HepG2 (cell line): ENCODE data around the gene WNK2. TPM values are rescaled to one million over a fixed set of nuclear protein-coding genes. Genes with fewer than 3 reads are reported as not detected.
A peak's percentile ranks its signal among the peaks of the same experiment; 100 is the strongest.

ENCODE experiments used
- ATF7 ChIP-seq, 2 experiments: fragments of 450-650 bp in 1 of 2; sonication (generic) in 1 of 2; formaldehyde crosslinking in 1 of 2; IDR thresholded peaks; 2 replicates each; pipeline versions ENCODE4 v1.4.0 to v1.6.1; 2016 to 2020; ENCODE audit warnings: antibody characterized with exemption in 1 of 2, mild to moderate bottlenecking in 1 of 2, missing genetic modification reagents in 1 of 2
- DNMT1 ChIP-seq: sonication (generic); formaldehyde crosslinking; IDR thresholded peaks from 2 replicates; pipeline ENCODE4 v1.5.1; 2020; ENCODE audit warnings: mild to moderate bottlenecking, missing genetic modification reagents
- FOXO4 ChIP-seq: sonication (generic); formaldehyde crosslinking; conservative IDR thresholded peaks from 2 replicates; pipeline ENCODE4 v1.8.1; 2023; ENCODE audit warnings: missing genetic modification reagents
- GZF1 ChIP-seq: sonication (generic); formaldehyde crosslinking; IDR thresholded peaks from 2 replicates; pipeline ENCODE4 v1.5.1; 2020; ENCODE audit warnings: mild to moderate bottlenecking, missing genetic modification reagents
- HNRNPH1 ChIP-seq: fragments of 200-400 bp; formaldehyde crosslinking; optimal IDR thresholded peaks from 2 replicates; pipeline ENCODE3; 2017; ENCODE audit warnings: mild to moderate bottlenecking, low read depth, low read length
- LBX2 ChIP-seq: sonication (generic); formaldehyde crosslinking; IDR thresholded peaks from 2 replicates; pipeline ENCODE4 v1.5.0; 2020; ENCODE audit warnings: missing genetic modification reagents, mild to moderate bottlenecking, borderline replicate concordance
- MAX ChIP-seq: IDR thresholded peaks from 2 replicates; pipeline ENCODE4 v1.6.1; 2012; ENCODE audit warnings: inconsistent platforms
- SIN3A ChIP-seq: IDR thresholded peaks from 2 replicates; pipeline ENCODE4 v1.6.1; 2011; ENCODE audit warnings: low read depth, mild to moderate bottlenecking, control low read depth, low read length, borderline replicate concordance
- SMAD3 ChIP-seq: sonication (generic); formaldehyde crosslinking; IDR thresholded peaks from 2 replicates; pipeline ENCODE4 v1.4.0; 2020; ENCODE audit warnings: missing genetic modification reagents
- XBP1 ChIP-seq: sonication (generic); formaldehyde crosslinking; IDR thresholded peaks from 2 replicates; pipeline ENCODE4 v1.5.0; 2020; ENCODE audit warnings: missing genetic modification reagents
- ZBTB42 ChIP-seq: sonication (generic); formaldehyde crosslinking; IDR thresholded peaks from 2 replicates; pipeline ENCODE4 v1.5.0; 2020; ENCODE audit warnings: mild to moderate bottlenecking, missing genetic modification reagents
- ZBTB46 ChIP-seq: sonication (generic); formaldehyde crosslinking; IDR thresholded peaks from 2 replicates; pipeline ENCODE4 v1.4.0; 2020; ENCODE audit warnings: mild to moderate bottlenecking, missing genetic modification reagents, borderline replicate concordance
- ZNF234 ChIP-seq: sonication (generic); formaldehyde crosslinking; conservative IDR thresholded peaks from 2 replicates; pipeline ENCODE4 v1.5.1; 2020; ENCODE audit warnings: mild to moderate bottlenecking, missing genetic modification reagents
- ZNF331 ChIP-seq: sonication (generic); formaldehyde crosslinking; IDR thresholded peaks from 2 replicates; pipeline ENCODE4 v1.4.0; 2020; ENCODE audit warnings: missing genetic modification reagents
- ZNF503 ChIP-seq: sonication (generic); formaldehyde crosslinking; IDR thresholded peaks from 2 replicates; pipeline ENCODE4 v1.4.0; 2020; ENCODE audit warnings: missing genetic modification reagents
- ZNF691 ChIP-seq: sonication (generic); formaldehyde crosslinking; IDR thresholded peaks from 2 replicates; pipeline ENCODE4 v1.4.0; 2020; ENCODE audit warnings: missing genetic modification reagents, low read depth, mild to moderate bottlenecking, borderline replicate concordance
- ZNF768 ChIP-seq: sonication (generic); formaldehyde crosslinking; IDR thresholded peaks from 2 replicates; pipeline ENCODE4 v1.4.0; 2020; ENCODE audit warnings: missing genetic modification reagents
- ZNF775 ChIP-seq: sonication (generic); formaldehyde crosslinking; IDR thresholded peaks from 2 replicates; pipeline ENCODE4 v1.4.0; 2020; ENCODE audit warnings: missing genetic modification reagents, mild to moderate bottlenecking, moderate library complexity, borderline replicate concordance
- ZNF777 ChIP-seq: sonication (generic); formaldehyde crosslinking; IDR thresholded peaks from 2 replicates; pipeline ENCODE4 v1.4.0; 2020; ENCODE audit warnings: missing genetic modification reagents
- ZSCAN30 ChIP-seq: sonication (generic); formaldehyde crosslinking; IDR thresholded peaks from 2 replicates; pipeline ENCODE4 v1.5.0; 2020; ENCODE audit warnings: mild to moderate bottlenecking, missing genetic modification reagents
- ZZZ3 ChIP-seq: sonication (generic); formaldehyde crosslinking; IDR thresholded peaks from 2 replicates; pipeline ENCODE4 v1.4.0; 2020; ENCODE audit warnings: missing genetic modification reagents, mild to moderate bottlenecking, borderline replicate concordance
- polyA plus RNA-seq, 8 experiments: library from polyadenylated mRNA; depleted of rRNA in 3 of 8; stranded (reverse) in 7 of 8; unstranded in 1 of 8; fragments of >200 nt; fragmentation: Illumina TruSeq in 4 of 8; extraction: Trizol in 4 of 8; gene quantifications; 2 replicates each; pipeline versions ENCODE4 v1.2.1 to v1.2.3, GENCODE V29; 2011 to 2016; ENCODE audit warnings: low read depth in 4 of 8, missing spikeins in 1 of 8, mixed read lengths in 1 of 8; ENCODE audit not compliant: insufficient read depth in 1 of 8
- total RNA-seq, 5 experiments: library from RNA; depleted of rRNA; stranded (reverse); fragments of >200 nt; fragmentation: Illumina TruSeq; extraction: Trizol; gene quantifications; 2 replicates each; pipeline ENCODE4 v1.2.3, GENCODE V29; 2016; ENCODE audit warnings: low read depth in 1 of 5

WNK2 gene
- total and polyA plus RNA-seq, 2 of the 13 experiments (the other 11 are each of a cell fraction or from before 2014, with no cell fraction given): 10.5 to 12.0 TPM

GRCh38 chr9:93183663-93184431 lies at the start of gene WNK2 (continued):
- TF ChIP-seq ZNF503 (CRISPR knock-in tag) (no peak), ZSCAN30 (no peak), MAX (peak; percentile 86), ZNF691 (CRISPR knock-in tag) (no peak), SMAD3 (CRISPR knock-in tag) (no peak), FOXO4 (CRISPR knock-in tag) (no peak), ZNF331 (CRISPR knock-in tag) (no peak), ZZZ3 (no peak), ZNF234 (no peak), SIN3A (peak; percentile 44; the same call in 1 of the 2 replicates), ZBTB42 (CRISPR knock-in tag) (no peak), ZNF768 (no peak), ATF7 (IDR thresholded peaks at IDR 0.05) (no peak), ATF7 (CRISPR knock-in tag; IDR thresholded peaks at IDR 0.05) (no peak), GZF1 (no peak), HNRNPH1 (no peak), ZNF775 (CRISPR knock-in tag) (no peak), LBX2 (CRISPR knock-in tag) (no peak), DNMT1 (CRISPR knock-in tag) (0 out of 2 replicates have a peak, but pooled peaks have one; percentile 6), XBP1 (CRISPR knock-in tag) (no peak), ZBTB46 (no peak), ZNF777 (CRISPR knock-in tag) (peak; percentile 81)
